ENCODE measurements around the gene CYP8B1. TPM values are rescaled to one million over a fixed set of nuclear protein-coding genes. Genes with fewer than 3 reads are reported as not detected.

The CYP8B1 gene
- total RNA-seq, 2 donors from 2014 or later = not detected

DNA sequence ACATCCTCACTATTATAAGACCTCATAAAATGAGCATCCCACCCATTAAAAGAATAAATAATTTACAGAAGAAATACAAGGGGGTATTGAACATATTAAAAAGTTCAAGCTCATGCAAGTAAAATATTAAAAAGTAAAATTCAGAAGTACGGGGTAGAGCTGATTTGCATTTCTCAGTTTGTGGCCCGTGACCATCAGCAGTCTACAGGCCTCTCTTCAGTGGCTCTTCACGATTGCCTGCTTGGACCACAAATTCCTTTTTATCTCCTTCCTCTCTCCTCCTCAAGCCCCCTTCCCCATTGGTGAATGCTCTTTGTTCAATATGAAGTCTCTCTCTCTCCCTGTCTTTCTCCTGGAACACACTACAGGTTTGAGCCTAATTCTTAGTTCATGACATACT is 19.1 kb downstream of the CYP8B1 start:
- no peak for ATAC-seq (ENCODE audit: insufficient number of reproducible peaks, low FRiP score, low read depth)
- Histone ChIP-seq H3K36me3 (no peaks in the 10 kb centered on the region), H3K9me3 (no peaks in the 10 kb centered on the region), H3K27me3 (replicated peaks; ENCODE audit: insufficient read depth) (no peaks in the 10 kb centered on the region), H3K4me1 (ENCODE audit: control insufficient read depth in 1 of 2, low read depth in 2 of 2) (peaks cover 17 to 20% of the 10 kb centered on the region in 2 donors), H3K4me3 (no peak overlapping the region), H3K27ac (no peak overlapping the region)
- TF ChIP-seq, protein P1, sequence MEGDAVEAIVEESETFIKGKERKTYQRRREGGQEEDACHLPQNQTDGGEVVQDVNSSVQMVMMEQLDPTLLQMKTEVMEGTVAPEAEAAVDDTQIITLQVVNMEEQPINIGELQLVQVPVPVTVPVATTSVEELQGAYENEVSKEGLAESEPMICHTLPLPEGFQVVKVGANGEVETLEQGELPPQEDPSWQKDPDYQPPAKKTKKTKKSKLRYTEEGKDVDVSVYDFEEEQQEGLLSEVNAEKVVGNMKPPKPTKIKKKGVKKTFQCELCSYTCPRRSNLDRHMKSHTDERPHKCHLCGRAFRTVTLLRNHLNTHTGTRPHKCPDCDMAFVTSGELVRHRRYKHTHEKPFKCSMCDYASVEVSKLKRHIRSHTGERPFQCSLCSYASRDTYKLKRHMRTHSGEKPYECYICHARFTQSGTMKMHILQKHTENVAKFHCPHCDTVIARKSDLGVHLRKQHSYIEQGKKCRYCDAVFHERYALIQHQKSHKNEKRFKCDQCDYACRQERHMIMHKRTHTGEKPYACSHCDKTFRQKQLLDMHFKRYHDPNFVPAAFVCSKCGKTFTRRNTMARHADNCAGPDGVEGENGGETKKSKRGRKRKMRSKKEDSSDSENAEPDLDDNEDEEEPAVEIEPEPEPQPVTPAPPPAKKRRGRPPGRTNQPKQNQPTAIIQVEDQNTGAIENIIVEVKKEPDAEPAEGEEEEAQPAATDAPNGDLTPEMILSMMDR (IDR thresholded peaks at IDR 0.05) = no peak
- no peak for DNase-seq (ENCODE audit: low spot score)

DNA sequence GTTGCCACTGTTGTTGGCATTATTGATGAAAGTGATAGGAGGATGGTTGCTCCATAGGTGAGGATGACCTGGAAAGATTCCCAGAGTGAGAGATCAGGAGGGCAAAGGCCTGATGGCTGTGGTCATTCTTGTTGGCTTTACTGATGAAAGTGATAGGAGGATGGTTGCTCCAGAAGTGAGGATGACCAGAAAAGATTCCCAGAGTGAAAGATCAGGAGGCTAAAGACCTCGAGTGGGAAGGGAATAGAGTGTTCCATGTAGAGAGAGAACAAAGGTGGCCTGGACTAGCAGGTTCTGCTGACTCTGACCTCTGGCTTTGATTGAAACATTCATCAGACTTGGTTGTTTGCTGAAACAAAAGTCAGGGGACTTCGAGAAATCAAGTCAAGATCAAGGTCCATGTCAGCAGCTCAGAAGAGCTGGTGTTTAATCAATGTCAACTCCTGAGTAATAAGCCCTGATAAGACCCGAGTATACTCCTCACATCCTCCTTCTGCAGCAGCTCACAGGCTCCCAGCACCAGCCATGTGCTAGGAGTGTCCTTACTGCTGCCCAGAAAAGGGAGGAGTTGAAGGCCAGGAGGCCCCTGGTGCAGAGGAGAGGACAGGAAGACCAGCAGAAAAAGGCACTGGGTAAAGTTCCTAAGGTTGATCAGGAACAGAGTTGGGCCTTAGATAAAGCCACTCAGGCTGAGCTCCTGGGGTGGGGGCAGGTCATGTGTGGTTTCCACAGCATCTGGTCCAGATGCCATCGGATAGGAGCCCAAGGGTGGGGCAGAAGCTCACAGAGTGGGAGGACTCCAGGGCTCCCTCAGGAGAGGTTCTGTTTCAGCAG is 19.9 kb downstream of the CYP8B1 start:
- no peaks in the 10 kb centered on the region for H3K27me3 ChIP-seq (replicated peaks; ENCODE audit: insufficient read depth)
- H3K27ac ChIP-seq = no peak overlapping the region
- TF ChIP-seq, protein P1 (IDR thresholded peaks at IDR 0.05) = no peak
- no peaks in the 10 kb centered on the region for H3K36me3 ChIP-seq
- peaks cover 18 to 25% of the 10 kb centered on the region in 2 donors for H3K4me1 ChIP-seq (ENCODE audit: control insufficient read depth in 1 of 2, low read depth in 2 of 2)
- ATAC-seq (ENCODE audit: insufficient number of reproducible peaks, low FRiP score, low read depth) (no peak), DNase-seq (ENCODE audit: low spot score) (no peak)
- H3K4me3 ChIP-seq = no peak overlapping the region
- H3K9me3 ChIP-seq = no peaks in the 10 kb centered on the region

DNA sequence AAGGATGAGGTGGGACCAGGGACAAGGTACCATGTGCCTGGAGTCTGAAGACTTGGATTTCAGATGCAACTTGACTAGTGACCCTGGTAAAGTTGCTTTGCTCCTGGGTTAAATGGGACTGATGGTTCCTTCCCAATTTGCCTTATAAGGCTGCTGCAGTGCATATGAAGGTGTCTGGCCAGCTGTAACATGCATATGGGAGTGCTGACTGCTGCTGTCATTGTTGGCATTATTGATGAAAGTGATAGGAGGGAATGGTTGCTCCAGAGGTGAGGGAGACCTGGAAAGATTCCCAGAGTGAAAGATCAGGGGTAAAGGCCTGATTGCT is 20.5 kb downstream of the CYP8B1 start:
- TF ChIP-seq, protein P1 (IDR thresholded peaks at IDR 0.05) = no peak
- Histone ChIP-seq H3K9me3 (no peaks in the 10 kb centered on the region), H3K27me3 (replicated peaks; ENCODE audit: insufficient read depth) (no peaks in the 10 kb centered on the region), H3K4me1 (ENCODE audit: control insufficient read depth in 1 of 2, low read depth in 2 of 2) (peaks cover 18 to 25% of the 10 kb centered on the region in 2 donors), H3K4me3 (no peak overlapping the region), H3K27ac (no peak overlapping the region), H3K36me3 (no peaks in the 10 kb centered on the region)
- no peak for ATAC-seq (ENCODE audit: insufficient number of reproducible peaks, low FRiP score, low read depth)
- DNase-seq (ENCODE audit: low spot score) = no peak

DNA sequence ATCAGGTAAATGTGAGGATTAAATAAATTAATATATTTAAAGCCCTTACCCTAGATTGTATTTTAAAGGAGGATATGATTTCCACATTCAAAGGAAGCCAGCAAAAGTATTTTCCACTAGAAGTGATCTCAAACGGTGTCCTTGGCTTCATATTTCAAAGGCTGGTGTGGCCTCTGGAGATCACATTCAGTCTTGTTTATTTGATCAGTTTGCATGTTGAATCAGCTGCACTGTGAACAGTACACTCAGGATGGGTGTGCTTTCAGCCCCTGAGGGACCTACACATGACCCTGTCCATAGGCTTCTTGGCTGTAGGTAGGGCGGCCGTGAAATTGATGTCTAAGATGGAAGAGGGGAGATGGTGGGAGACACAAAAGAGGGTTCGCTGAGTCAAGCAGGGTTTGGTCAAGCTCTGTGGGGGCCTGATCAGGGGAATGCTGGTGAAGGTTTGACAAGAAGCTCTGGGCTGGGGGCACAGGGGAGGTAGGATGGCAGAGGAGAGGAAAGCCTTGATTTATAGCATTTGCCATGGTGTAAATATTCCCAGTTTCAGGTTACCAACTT is 21.9 kb downstream of the CYP8B1 start:
- ATAC-seq (ENCODE audit: insufficient number of reproducible peaks, low FRiP score, low read depth) (no peak), DNase-seq (ENCODE audit: low spot score) (no peak)
- Histone ChIP-seq H3K4me1 (ENCODE audit: control insufficient read depth in 1 of 2, low read depth in 2 of 2) (peaks cover 18 to 25% of the 10 kb centered on the region in 2 donors), H3K4me3 (no peak overlapping the region), H3K27ac (no peak overlapping the region), H3K9me3 (no peaks in the 10 kb centered on the region), H3K36me3 (no peaks in the 10 kb centered on the region), H3K27me3 (replicated peaks; ENCODE audit: insufficient read depth) (no peaks in the 10 kb centered on the region)
- TF ChIP-seq, protein P1 (IDR thresholded peaks at IDR 0.05) = no peak

DNA sequence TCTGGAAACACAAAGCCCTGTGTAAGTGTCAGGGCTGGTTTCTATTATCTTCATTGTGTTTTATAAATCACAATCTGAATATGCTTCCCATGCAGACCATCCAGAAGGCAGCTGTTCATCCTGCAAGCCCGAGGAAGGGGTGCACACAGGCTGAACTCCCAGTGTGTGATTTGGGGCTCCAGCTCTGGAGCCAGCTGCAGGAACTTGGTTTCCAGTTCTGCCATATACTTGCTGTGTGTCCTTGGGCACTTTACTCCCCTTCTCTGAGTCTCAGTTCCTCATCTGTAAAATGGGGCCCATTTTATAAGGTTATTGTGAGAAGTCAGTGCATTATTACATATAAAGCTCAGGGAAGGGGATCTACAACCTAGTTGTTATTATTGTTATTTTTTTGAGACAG is 22.6 kb downstream of the CYP8B1 start:
- H3K27ac ChIP-seq = peak overlapping the region; percentile 63 to 73
- H3K9me3 ChIP-seq = no peaks in the 10 kb centered on the region
- TF ChIP-seq, protein P1 (IDR thresholded peaks at IDR 0.05) = no peak
- DNase-seq (ENCODE audit: low spot score) (no peak), ATAC-seq (ENCODE audit: insufficient number of reproducible peaks, low FRiP score, low read depth) (no peak)
- peaks cover 18 to 25% of the 10 kb centered on the region in 2 donors for H3K4me1 ChIP-seq (ENCODE audit: control insufficient read depth in 1 of 2, low read depth in 2 of 2)
- H3K4me3 ChIP-seq = no peak overlapping the region
- no peaks in the 10 kb centered on the region for H3K27me3 ChIP-seq (replicated peaks; ENCODE audit: insufficient read depth)
- H3K36me3 ChIP-seq = no peaks in the 10 kb centered on the region
